IgD-negative memory B cell (primary cell): ENCODE data around the gene ATOSA. TPM values are rescaled to one million over a fixed set of nuclear protein-coding genes. Genes with fewer than 3 reads are reported as not detected.
A peak's percentile ranks its signal among the peaks of the same experiment; 100 is the strongest.

Experiments used
- H3K27ac Mint-ChIP-seq, 3 donors: one replicate each; pipeline ENCODE4 v1.8.0; 2020 to 2022; ENCODE audit warnings: mild to moderate bottlenecking in 3 of 3, mixed read lengths in 3 of 3, moderate library complexity in 1 of 3
- H3K27me3 Mint-ChIP-seq: one replicate; pipeline ENCODE4 v1.8.0; 2021; ENCODE audit warnings: mixed read lengths
- H3K36me3 Mint-ChIP-seq: one replicate; pipeline ENCODE4 v1.8.0; 2020; ENCODE audit warnings: mild to moderate bottlenecking, mixed read lengths
- H3K4me1 Mint-ChIP-seq, 3 donors: one replicate each; pipeline ENCODE4 v1.8.0; 2020 to 2022; ENCODE audit warnings: mixed read lengths in 3 of 3, mild to moderate bottlenecking in 1 of 3
- H3K4me3 Mint-ChIP-seq, 4 donors: one replicate each; pipeline ENCODE4 v1.8.0; 2020 to 2022; ENCODE audit warnings: mild to moderate bottlenecking in 4 of 4, mixed read lengths in 4 of 4, moderate library complexity in 3 of 4
- H3K9me3 Mint-ChIP-seq, 3 donors: one replicate each; pipeline ENCODE4 v1.8.0; 2020 to 2021; ENCODE audit warnings: mixed read lengths in 3 of 3, mild to moderate bottlenecking in 1 of 3
- polyA plus RNA-seq: library from polyadenylated mRNA; unstranded; fragments of 300-500 nt; fragmentation: Illumina TruSeq; gene quantifications from one replicate; pipeline ENCODE4 v1.2.3, GENCODE V29; 2021

The ATOSA gene
- polyA plus RNA-seq, 1 donor from 2014 or later = 29.0 TPM

DNA sequence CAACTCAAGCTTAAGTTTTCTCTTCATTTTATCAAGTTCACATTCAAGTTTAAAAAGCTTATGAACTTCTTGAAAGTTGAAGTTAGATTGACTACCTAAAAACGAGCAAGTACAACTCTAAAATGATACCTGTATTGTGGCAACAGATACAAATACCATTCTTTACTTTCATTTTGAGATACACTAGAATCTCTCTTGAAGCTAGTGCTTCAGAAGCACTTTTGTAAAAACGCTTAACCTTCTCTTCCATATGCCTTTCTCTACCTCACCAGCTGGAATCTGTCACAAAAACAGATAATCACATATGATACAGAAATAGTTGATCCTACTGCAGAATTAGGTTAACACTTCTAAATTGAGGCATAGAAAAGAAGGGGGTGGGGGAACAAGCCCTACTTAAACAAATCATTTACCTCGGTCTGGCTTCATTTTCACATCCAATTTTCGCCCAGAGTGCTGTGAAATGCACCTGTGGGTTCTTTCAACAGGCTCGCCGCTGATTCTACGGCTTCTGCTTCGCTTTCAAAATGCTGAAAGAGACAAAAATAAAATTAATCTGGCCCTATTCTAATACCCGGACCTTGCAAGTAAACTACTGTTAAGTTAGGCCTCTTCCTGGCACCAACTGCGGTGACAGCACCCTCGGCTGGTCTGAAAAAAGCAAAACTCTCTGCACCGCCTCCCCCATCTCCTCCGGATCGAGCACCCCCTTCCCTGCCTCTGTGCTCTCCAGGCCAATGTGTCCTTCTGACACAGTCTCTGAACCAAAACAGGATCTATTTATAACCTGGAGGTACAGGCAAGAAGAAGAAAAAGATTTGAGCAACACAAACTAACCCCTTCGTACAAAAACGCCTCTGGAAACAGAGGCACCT is 1.4 kb downstream of the ATOSA start:
- Mint-ChIP-seq H3K9me3 (peaks cover 0 to 2% (median 0%) of the 10 kb centered on the region in 3 donors), H3K27ac (peak overlapping the region; percentile 97 to 100 (median 99)), H3K4me1 (peaks cover 53% of the 10 kb centered on the region in 3 donors), H3K27me3 (no peaks in the 10 kb centered on the region), H3K36me3 (peaks cover 2% of the 10 kb centered on the region), H3K4me3 (peak overlapping the region; percentile 95 to 100 (median 100))

DNA sequence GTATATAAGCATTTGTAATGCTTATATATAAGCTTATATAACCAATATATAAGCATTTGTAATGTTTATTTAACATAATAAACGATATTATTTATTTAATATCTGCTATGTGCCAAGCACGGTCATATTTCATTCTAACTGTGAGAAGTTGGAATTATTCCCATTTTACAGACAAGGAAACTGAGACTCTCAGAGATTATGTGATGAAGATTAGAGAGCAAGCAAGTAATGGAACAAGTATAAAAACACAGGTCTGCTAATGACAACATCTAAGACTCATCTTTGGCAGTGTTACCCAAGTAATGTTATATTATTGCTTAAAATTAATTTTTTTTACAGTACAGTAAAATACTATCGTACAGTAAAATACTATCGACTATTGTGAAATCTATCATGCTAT is 4.4 kb downstream of the ATOSA start:
- Mint-ChIP-seq H3K4me1 (peaks cover 40 to 44% (median 40%) of the 10 kb centered on the region in 3 donors), H3K27me3 (no peaks in the 10 kb centered on the region), H3K27ac (no peak overlapping the region), H3K9me3 (peaks cover 0 to 2% (median 0%) of the 10 kb centered on the region in 3 donors), H3K4me3 (peak overlapping the region in 1 of 4 donors; percentile 63), H3K36me3 (peaks cover 5% of the 10 kb centered on the region)

DNA sequence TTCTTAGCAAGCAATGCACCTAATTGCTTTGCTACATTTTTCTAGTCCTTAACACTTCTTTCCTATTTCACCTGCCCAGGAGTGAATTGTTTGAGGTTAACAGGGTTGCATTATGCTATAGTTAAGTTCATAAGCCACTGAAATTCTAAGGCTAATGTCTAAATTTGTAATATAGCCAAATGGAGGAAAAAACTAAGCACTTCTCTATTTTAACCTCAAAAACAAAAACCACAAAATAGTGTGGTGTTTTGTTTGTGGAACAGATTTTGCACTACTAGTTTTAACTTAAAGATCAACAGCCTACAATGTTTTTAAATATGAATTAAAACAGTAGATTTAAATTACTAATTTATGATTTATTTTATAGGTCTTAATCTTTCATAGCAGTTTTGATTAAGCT is 5.5 kb downstream of the ATOSA start:
- H3K9me3 Mint-ChIP-seq = peaks cover 0 to under 1% (median 0%) of the 10 kb centered on the region in 3 donors
- no peaks in the 10 kb centered on the region for H3K27me3 Mint-ChIP-seq
- H3K4me1 Mint-ChIP-seq = peaks cover 41 to 42% (median 41%) of the 10 kb centered on the region in 3 donors
- peaks cover 7% of the 10 kb centered on the region for H3K36me3 Mint-ChIP-seq
- H3K27ac Mint-ChIP-seq = peak overlapping the region in 1 of 3 donors; percentile 27
- peak overlapping the region in 3 of 4 donors; percentile 16 to 81 (median 73) for H3K4me3 Mint-ChIP-seq

DNA sequence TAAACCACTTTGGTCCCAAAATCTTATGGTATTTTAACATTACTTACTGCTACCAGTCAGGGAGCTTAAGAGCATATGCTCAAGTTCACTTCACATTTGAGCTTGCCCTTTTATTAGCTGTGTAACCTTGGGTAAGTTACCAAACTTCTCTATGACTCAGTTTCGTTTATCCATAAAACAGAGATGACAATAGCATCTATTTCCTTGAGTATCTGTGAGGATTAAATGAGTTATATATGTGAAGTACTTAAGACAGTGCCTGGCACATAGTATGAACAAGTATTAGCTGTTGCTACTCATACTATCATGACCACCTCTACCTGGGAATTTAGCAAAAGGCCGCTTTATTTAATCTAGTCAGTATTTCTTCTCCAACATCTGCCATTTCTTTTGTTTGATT is 5.9 kb downstream of the ATOSA start:
- Mint-ChIP-seq H3K4me3 (peak overlapping the region in 3 of 4 donors; percentile 16 to 81 (median 73)), H3K9me3 (no peaks in the 10 kb centered on the region), H3K27me3 (no peaks in the 10 kb centered on the region), H3K4me1 (peaks cover 41 to 42% (median 42%) of the 10 kb centered on the region in 3 donors), H3K36me3 (peaks cover 7% of the 10 kb centered on the region), H3K27ac (peak overlapping the region in 1 of 3 donors; percentile 27)

DNA sequence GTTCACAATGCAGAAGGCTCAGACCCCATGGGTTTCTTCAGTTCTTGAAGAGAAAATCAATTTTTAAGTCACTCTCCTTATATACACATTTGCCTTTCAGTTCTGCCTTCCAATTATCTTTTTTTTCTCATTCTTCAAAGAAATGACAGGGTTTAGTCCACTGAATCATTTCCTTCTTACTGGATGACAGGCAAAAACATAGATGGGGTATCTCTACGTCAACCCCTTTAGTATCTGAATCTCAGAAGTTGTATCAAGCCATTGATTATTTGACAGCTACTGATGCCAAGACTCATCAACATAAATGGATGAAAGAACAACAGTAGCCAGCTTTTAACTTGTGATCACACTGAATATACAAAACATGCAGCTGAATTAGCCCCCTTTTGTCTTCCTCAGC is 6.5 kb downstream of the ATOSA start:
- peak overlapping the region in 1 of 3 donors; percentile 39 for H3K27ac Mint-ChIP-seq
- H3K27me3 Mint-ChIP-seq = no peaks in the 10 kb centered on the region
- no peak overlapping the region for H3K4me3 Mint-ChIP-seq
- peaks cover 42 to 43% (median 42%) of the 10 kb centered on the region in 3 donors for H3K4me1 Mint-ChIP-seq
- H3K9me3 Mint-ChIP-seq = no peaks in the 10 kb centered on the region
- H3K36me3 Mint-ChIP-seq = peaks cover 14% of the 10 kb centered on the region

DNA sequence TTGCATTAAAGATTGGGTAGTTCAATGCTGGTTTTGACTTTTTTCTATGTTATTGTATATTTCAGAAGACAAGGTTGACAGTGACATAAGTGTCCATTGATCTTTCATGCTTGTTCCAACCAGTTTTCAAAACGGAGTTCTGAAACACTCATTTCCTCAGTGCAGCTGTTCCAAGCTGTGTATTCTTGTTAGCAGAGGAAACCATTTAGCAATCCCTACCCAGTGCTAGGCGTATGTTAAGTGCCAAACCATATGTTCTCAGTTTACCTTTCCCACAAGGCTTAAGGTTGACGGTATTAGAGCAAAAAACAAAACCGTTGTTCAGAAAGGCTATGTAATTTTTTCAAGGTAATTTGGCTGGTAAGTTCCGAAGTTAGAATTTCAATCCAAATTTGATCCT is 9.1 kb downstream of the ATOSA start:
- H3K9me3 Mint-ChIP-seq = no peaks in the 10 kb centered on the region
- no peaks in the 10 kb centered on the region for H3K27me3 Mint-ChIP-seq
- H3K27ac Mint-ChIP-seq = peak overlapping the region in 1 of 3 donors; percentile 59
- peaks cover 19% of the 10 kb centered on the region for H3K36me3 Mint-ChIP-seq
- H3K4me1 Mint-ChIP-seq = peaks cover 36 to 42% (median 41%) of the 10 kb centered on the region in 3 donors
- H3K4me3 Mint-ChIP-seq = peak overlapping the region in 1 of 4 donors; percentile 5

DNA sequence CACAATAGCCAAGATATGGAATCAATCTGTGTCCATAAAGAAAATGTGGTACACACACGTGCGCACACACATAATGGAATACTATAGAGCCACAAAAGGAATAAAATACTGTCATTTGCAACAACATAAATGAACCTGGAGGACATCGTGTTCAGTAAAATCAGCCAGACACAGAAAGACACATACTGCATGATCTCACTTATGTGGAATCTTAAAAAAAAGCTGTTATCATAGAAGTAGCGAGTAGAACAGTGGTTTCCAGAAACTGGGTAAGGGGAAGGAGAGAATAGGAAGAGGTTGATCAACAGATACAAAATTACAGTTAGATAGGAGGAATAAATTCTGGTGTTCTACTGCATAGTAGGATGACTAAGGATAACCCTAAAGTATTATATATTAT is 11.1 kb downstream of the ATOSA start:
- H3K9me3 Mint-ChIP-seq = no peaks in the 10 kb centered on the region
- peaks cover 28 to 39% (median 37%) of the 10 kb centered on the region in 3 donors for H3K4me1 Mint-ChIP-seq
- peak overlapping the region in 1 of 3 donors; percentile 3 for H3K27ac Mint-ChIP-seq
- H3K36me3 Mint-ChIP-seq = peaks cover 19% of the 10 kb centered on the region
- H3K27me3 Mint-ChIP-seq = no peaks in the 10 kb centered on the region
- H3K4me3 Mint-ChIP-seq = peak overlapping the region in 1 of 4 donors; percentile 11

DNA sequence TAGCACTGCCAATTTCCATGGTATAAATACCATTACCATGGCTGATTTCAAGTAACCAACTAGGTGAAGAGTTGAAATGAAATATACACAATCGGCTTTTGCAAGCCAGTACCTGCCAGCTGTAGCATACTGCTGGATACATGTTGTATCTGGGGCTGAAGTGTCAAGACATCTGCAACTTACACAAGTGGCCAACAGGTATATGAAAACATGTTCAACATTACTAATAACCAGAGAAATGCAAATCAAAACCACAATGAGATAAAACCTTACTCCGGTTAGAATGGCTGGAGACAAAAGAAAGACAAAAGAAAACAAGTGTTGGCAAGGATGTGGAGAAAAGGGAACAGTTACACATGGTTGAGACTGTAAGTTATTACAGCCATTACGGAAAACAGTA is 11.6 kb downstream of the ATOSA start:
- Mint-ChIP-seq H3K27me3 (no peaks in the 10 kb centered on the region), H3K9me3 (no peaks in the 10 kb centered on the region), H3K4me1 (peaks cover 23 to 38% (median 36%) of the 10 kb centered on the region in 3 donors), H3K27ac (peak overlapping the region in 2 of 3 donors; percentile 3 to 10), H3K4me3 (peak overlapping the region in 1 of 4 donors; percentile 68), H3K36me3 (peaks cover 23% of the 10 kb centered on the region)

DNA sequence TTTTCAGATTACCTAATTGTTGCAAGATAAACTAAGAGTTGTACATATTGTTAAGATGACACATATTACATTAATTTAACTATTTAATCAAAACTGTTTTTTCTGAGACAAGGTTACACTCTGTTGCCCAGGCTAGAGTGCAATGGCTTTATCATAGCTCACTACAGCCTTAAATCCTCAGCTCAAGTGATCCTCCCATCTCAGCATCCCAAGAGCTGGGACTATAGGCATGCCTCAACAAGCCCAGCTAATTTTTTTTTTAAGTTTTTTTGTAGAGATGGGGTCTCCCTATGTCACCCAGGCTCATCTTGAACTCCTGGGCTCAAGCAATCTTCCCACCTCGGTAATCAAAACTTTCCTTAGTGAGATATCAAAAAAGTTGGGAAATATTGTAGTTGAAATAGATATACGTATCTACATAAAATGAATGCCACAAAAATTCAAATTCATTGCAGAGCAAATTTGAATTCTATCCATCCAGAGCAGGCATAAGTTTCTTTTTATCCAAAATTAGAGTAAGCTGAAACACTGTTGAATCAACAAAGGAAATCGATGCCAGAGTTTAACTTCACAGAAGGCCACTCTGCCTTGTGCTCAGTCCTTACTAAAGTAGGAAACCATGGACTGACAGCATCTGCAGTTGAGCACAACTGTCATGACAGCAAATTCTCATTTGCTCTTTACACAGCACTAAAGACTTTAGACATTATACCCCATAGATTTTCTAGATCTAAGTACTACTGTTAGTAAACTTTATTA is 15.5 kb downstream of the ATOSA start:
- H3K36me3 Mint-ChIP-seq = peaks cover 20% of the 10 kb centered on the region
- no peak overlapping the region for H3K27ac Mint-ChIP-seq
- peaks cover 17 to 36% (median 34%) of the 10 kb centered on the region in 3 donors for H3K4me1 Mint-ChIP-seq
- H3K27me3 Mint-ChIP-seq = no peaks in the 10 kb centered on the region
- H3K4me3 Mint-ChIP-seq = no peak overlapping the region
- H3K9me3 Mint-ChIP-seq = no peaks in the 10 kb centered on the region

DNA sequence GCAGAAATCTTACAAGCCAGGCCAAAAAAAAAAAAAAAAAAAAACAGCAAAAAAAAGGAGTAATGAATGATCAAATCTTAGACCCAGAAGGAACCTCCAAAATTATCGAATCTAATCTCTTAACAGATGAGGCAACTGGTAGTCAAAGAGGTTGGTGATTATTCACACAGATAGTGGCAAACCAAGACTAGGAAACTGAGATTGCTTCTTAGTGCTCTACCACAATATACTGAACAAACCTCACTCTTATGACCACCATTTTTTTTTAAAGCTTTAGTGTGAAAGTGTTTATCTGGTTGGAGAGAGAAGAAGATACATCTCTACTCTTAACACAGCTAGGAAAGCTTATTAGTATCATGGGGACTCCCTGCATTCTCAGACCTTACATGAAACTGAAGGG is 17.3 kb downstream of the ATOSA start:
- H3K4me1 Mint-ChIP-seq = peaks cover 11 to 32% (median 32%) of the 10 kb centered on the region in 3 donors
- peak overlapping the region in 1 of 4 donors; percentile 61 for H3K4me3 Mint-ChIP-seq
- no peaks in the 10 kb centered on the region for H3K9me3 Mint-ChIP-seq
- peaks cover 12% of the 10 kb centered on the region for H3K36me3 Mint-ChIP-seq
- H3K27ac Mint-ChIP-seq = peak overlapping the region in 1 of 3 donors; percentile 84
- no peaks in the 10 kb centered on the region for H3K27me3 Mint-ChIP-seq

DNA sequence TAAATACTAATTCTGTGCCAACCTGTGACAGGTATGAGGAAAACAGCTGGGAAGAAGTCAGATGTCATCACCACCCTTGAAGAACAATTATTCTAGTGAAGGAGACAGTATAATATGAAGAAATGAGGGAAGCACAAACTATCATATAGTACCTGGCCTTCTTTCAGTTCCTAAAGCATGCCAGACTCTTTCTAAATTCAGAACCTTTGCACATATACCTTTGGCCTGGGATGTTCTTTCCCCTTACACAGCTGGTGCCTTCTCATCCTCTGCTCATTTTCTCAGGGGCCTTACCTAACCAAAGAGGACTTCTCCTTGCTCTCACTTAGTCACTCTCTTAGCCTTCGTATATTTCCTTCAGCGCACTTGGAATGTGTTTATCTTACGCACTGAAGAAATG is 19.0 kb downstream of the ATOSA start:
- H3K36me3 Mint-ChIP-seq = peaks cover 8% of the 10 kb centered on the region
- no peaks in the 10 kb centered on the region for H3K27me3 Mint-ChIP-seq
- no peak overlapping the region for H3K27ac Mint-ChIP-seq

DNA sequence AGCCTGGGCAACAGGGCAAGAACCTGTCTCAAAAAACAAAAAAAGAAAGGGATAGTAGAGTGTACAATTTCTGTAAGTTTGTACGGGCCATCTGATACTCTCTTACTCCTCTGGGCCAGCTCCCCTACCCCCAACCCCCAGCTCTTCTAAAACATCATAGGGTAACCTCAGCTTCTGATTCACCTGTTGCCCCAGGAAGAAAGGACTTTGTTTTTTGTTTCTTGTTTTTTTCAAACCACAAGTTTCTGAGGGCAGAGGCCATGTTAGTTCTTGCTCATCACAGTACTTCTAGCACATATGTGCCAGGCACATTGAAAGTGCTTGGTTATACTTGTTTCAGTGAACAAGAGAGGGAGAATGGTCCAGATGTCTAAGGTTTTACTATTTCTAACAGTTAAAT is 20.2 kb downstream of the ATOSA start:
- H3K4me1 Mint-ChIP-seq = peaks cover 13 to 26% (median 23%) of the 10 kb centered on the region in 3 donors
- H3K4me3 Mint-ChIP-seq = peak overlapping the region in 1 of 4 donors; percentile 38
- peaks cover 11% of the 10 kb centered on the region for H3K36me3 Mint-ChIP-seq
- no peaks in the 10 kb centered on the region for H3K27me3 Mint-ChIP-seq
- no peaks in the 10 kb centered on the region for H3K9me3 Mint-ChIP-seq
- peak overlapping the region; percentile 8 to 83 (median 65) for H3K27ac Mint-ChIP-seq

More for the DNA sequence above, 19.0 kb downstream of the ATOSA start:
- H3K4me1 Mint-ChIP-seq = peaks cover 11 to 27% (median 23%) of the 10 kb centered on the region in 3 donors
- no peak overlapping the region for H3K4me3 Mint-ChIP-seq
- no peaks in the 10 kb centered on the region for H3K9me3 Mint-ChIP-seq

DNA sequence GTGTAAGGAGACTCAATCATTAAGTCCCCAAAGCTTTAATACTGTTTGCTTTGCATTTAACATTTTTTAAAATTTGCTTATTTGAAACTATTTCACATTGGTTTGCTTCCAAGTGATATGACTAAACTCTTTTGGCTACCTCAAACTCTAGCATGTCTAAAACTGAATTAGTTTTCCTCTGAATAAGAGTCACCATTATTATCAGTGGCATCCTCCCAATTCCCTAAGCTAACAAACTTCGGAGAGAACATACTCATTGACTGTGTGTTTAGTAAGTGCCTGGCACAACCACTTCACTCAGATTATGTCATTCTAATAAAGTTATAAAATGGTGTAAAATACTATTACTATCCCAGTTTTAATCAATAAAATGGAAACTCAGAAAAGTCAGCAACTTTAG is 21.9 kb downstream of the ATOSA start:
- Mint-ChIP-seq H3K36me3 (peaks cover 7% of the 10 kb centered on the region), H3K9me3 (no peaks in the 10 kb centered on the region), H3K4me1 (peaks cover 13 to 22% (median 16%) of the 10 kb centered on the region in 3 donors), H3K27ac (peak overlapping the region in 1 of 3 donors; percentile 47), H3K4me3 (no peak overlapping the region), H3K27me3 (no peaks in the 10 kb centered on the region)

DNA sequence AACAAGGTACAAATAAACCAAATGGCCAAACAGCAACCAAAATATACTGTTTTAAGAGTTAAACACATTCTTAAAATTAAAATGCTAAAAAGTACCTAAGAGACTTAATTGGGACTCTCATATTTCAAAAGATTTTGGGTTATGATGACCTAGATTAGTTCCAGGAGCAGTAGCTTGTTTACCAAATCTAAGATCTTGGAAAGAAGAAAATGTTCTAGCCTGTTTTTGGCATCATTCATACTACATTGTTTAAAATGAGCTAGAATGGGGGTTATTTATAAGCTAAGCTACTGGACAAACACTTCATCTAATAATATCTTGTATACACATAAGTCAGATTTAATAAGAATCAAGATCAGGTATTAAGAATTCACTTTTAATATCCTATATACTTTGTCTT is 22.8 kb downstream of the ATOSA start:
- Mint-ChIP-seq H3K9me3 (no peaks in the 10 kb centered on the region), H3K27me3 (no peaks in the 10 kb centered on the region), H3K27ac (no peak overlapping the region), H3K36me3 (peaks cover 5% of the 10 kb centered on the region), H3K4me1 (peaks cover 13 to 23% (median 23%) of the 10 kb centered on the region in 3 donors), H3K4me3 (no peak overlapping the region)
